ENCODE measurements around the gene SLC43A2. TPM values are rescaled to one million over a fixed set of nuclear protein-coding genes. Genes with fewer than 3 reads are reported as not detected.

Gene SLC43A2
- total RNA-seq, 2 donors from 2014 or later, result 14.0 to 18.6 TPM

- no peak for TF ChIP-seq CTCF (conservative IDR thresholded peaks at IDR 0.05)
- H3K27ac Mint-ChIP-seq, result no peak overlapping the region
Measured at GRCh38 chr17:1555651-1556471, 72.8 kb downstream of the SLC43A2 start.

GRCh38 chr17:1554751-1555540 is 73.7 kb downstream of the SLC43A2 start:
- Mint-ChIP-seq H3K36me3 (ENCODE audit: low read depth) (peaks cover 55% of the 10 kb centered on the region), H3K4me3 (no peak overlapping the region), H3K9me3 (no peaks in the 10 kb centered on the region), H3K27me3 (ENCODE audit: insufficient read depth) (no peaks in the 10 kb centered on the region), H3K27ac (peak overlapping the region; percentile 25), H3K4me1 (peaks cover 12% of the 10 kb centered on the region)
- Histone ChIP-seq H3K36me3 (ENCODE audit: control insufficient read depth, insufficient read depth, low read length) (peaks cover 34% of the 10 kb centered on the region), H3K9me3 (ENCODE audit: control insufficient read depth, low read length) (no peaks in the 10 kb centered on the region), H3K27ac (ENCODE audit: low read depth, low read length) (no peak overlapping the region), H3K9ac (ENCODE audit: extremely low read depth, low read length, poor library complexity, severe bottlenecking) (no peak overlapping the region), H3K27me3 (ENCODE audit: control insufficient read depth, insufficient read depth, low read length, poor library complexity, severe bottlenecking) (no peaks in the 10 kb centered on the region), H3K4me3 (ENCODE audit: low read length) (no peak overlapping the region), H3K4me1 (ENCODE audit: control insufficient read depth, insufficient read depth, low read length) (no peaks in the 10 kb centered on the region)
- DNase-seq, result no peak
- no peak for TF ChIP-seq CTCF (conservative IDR thresholded peaks at IDR 0.05)
- WGBS, 2 experiments (ENCODE audit: insufficient coverage in 1 of 2, insufficient read length in 1 of 2), result 83 to 88% methylated on average over 7 to 9 of the region's 9 CpGs

More at GRCh38 chr17:1555651-1556471, 72.8 kb downstream of the SLC43A2 start:
- H3K36me3 Mint-ChIP-seq (ENCODE audit: low read depth), result peaks cover 47% of the 10 kb centered on the region
- no peaks in the 10 kb centered on the region for H3K27me3 Mint-ChIP-seq (ENCODE audit: insufficient read depth)
- peaks cover 19% of the 10 kb centered on the region for H3K4me1 Mint-ChIP-seq
- H3K4me3 Mint-ChIP-seq, result no peak overlapping the region
- no peaks in the 10 kb centered on the region for H3K9me3 ChIP-seq (ENCODE audit: control insufficient read depth, low read length)
- no peak for DNase-seq
- no peak overlapping the region for H3K9ac ChIP-seq (ENCODE audit: extremely low read depth, low read length, poor library complexity, severe bottlenecking)
- H3K27ac ChIP-seq (ENCODE audit: low read depth, low read length), result no peak overlapping the region
- H3K4me1 ChIP-seq (ENCODE audit: control insufficient read depth, insufficient read depth, low read length), result peaks cover 2% of the 10 kb centered on the region
- peaks cover 27% of the 10 kb centered on the region for H3K36me3 ChIP-seq (ENCODE audit: control insufficient read depth, insufficient read depth, low read length)
- WGBS, 2 experiments (ENCODE audit: insufficient coverage in 1 of 2, insufficient read length in 1 of 2), result 89 to 92% methylated on average over 12 to 15 of the region's 15 CpGs
- no peaks in the 10 kb centered on the region for H3K27me3 ChIP-seq (ENCODE audit: control insufficient read depth, insufficient read depth, low read length, poor library complexity, severe bottlenecking)
- no peak overlapping the region for H3K4me3 ChIP-seq (ENCODE audit: low read length)
- no peaks in the 10 kb centered on the region for H3K9me3 Mint-ChIP-seq

GRCh38 chr17:1553354-1554266 is 75.0 kb downstream of the SLC43A2 start:
- H3K4me1 Mint-ChIP-seq, result peaks cover 3% of the 10 kb centered on the region
- 92 to 96% methylated on average over 9 to 12 of the region's 12 CpGs for WGBS, 2 experiments (ENCODE audit: insufficient coverage in 1 of 2, insufficient read length in 1 of 2)
- DNase-seq, result no peak
- no peaks in the 10 kb centered on the region for H3K9me3 Mint-ChIP-seq
- H3K36me3 Mint-ChIP-seq (ENCODE audit: low read depth), result peaks cover 60% of the 10 kb centered on the region
- no peaks in the 10 kb centered on the region for H3K9me3 ChIP-seq (ENCODE audit: control insufficient read depth, low read length)
- peaks cover 39% of the 10 kb centered on the region for H3K36me3 ChIP-seq (ENCODE audit: control insufficient read depth, insufficient read depth, low read length)
- H3K27me3 Mint-ChIP-seq (ENCODE audit: insufficient read depth), result no peaks in the 10 kb centered on the region
- no peak overlapping the region for H3K4me3 ChIP-seq (ENCODE audit: low read length)
- no peaks in the 10 kb centered on the region for H3K27me3 ChIP-seq (ENCODE audit: control insufficient read depth, insufficient read depth, low read length, poor library complexity, severe bottlenecking)
- no peak overlapping the region for H3K4me3 Mint-ChIP-seq
- H3K4me1 ChIP-seq (ENCODE audit: control insufficient read depth, insufficient read depth, low read length), result no peaks in the 10 kb centered on the region
- H3K27ac Mint-ChIP-seq, result no peak overlapping the region
- H3K27ac ChIP-seq (ENCODE audit: low read depth, low read length), result no peak overlapping the region
- no peak overlapping the region for H3K9ac ChIP-seq (ENCODE audit: extremely low read depth, low read length, poor library complexity, severe bottlenecking)
- TF ChIP-seq CTCF (conservative IDR thresholded peaks at IDR 0.05), result no peak

Measured in endodermal cell (in vitro differentiated cells).